ENCODE results near the gene SPEM3.
"Not testable (repeated sequence)": the region's sequence is repeated elsewhere in the genome, so short reads cannot be mapped to it uniquely, and the experiment has no call there.

SPEM3 gene

DNA sequence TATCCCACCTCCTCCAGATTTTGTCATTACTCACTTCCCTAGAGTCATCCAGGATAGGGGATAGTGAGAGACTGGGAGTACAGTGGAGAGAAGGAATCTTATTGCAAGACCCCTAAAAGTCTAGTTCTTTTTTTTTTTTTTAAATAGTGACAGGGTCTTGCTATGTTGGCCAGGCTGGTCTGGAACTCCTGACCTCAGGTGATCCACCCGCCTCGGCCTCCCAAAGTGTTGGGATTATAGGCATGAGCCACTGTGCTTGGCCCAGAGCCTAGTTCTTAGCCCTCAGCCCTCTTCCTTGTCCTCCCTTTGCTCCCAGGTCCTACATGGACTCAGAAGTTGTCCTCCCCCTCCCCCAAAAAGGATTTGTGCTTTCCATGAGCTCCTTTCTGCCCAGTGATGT lies 13.5 kb downstream of the SPEM3 start:
- no peak for DNase-seq (ENCODE audit: low read depth in 2 of 2)

DNA sequence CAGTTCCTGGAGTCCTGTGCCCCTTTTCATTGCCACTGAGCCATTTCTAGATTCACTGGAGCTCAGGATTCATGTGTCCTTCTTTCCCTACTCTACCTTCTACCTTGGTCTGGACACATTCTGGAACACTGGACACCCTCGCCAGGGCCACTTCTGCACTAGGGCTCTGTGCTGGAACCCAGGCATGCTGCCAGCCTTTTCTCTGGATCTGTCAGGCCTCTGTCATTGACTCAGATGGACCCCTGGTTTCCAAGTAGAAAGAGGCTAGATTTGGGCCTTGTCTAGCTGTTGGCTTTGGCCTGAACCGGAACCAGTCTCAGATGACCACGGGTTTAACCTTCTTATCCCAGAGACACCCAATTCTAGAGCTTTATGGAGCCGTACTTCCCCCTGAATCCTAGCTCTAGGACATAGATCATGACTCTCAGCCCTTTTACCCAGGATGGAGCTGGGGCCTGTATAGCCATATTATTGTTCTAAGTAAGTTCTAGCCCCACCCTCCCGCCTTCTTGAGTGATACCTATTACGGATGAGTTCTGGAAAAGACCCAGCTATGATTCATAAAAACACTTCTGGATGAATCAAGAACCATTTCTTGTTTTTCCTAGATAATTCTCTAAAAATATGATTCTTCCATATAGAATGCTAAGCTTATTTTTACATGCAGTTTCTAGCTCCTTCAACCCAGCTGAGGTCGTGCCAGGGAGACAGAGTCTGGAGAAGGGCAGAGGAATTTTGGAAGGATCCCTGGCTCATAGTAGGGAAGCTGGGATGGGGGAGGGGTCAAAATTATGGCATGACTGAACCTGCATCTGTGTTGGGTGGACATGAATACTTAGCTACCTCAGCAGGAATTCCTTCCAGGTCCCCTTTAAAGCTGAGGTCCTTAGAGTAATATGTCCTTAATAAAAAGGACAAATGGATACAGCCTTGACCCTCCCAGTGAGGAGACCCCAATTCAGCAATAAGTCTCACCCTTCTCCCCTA lies 15.1 kb downstream of the SPEM3 start:
- no peak for DNase-seq (ENCODE audit: low read depth in 2 of 2)

DNA sequence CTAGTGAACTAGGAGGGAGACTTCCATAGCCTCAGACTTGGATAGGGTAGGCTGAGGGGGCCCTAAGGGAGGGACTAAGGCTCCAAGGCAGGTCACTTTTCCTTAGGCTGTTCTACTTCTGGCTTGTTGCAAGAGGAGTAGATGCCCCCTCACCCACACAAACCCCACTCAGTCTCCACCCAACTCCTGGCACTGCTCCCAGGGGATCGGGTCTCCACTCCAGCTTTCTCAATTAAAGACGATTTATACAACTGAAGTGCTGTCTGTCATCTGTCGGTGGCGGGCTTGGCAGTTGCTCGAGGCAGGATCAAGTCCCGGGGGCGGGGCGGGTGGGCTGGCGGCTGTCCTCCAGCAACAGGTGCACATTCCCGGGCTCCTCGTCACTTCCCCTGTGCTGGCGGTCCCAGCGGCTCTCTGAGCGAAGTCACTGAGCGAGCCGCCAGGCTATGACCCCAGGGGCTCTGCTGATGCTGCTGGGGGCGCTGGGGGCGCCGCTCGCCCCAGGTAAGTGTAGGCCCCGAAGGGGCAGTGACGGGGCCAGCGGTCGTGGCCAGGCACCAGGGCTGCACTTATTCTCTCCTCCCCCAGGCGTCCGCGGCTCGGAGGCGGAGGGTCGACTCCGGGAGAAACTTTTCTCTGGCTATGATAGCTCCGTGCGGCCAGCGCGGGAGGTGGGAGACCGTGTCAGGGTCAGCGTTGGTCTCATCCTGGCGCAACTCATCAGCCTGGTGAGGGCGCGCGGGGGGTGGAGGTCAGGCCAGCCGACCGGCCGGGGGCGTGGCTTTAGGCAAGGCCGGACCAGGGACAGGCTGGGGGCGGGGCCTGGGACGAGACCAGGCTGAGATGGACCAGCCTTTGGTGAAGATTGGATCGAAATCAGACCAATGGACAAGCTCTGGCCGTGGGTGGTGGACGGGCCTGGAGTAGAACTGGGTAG lies 16.3 kb downstream of the SPEM3 start, which contains the start of gene CHRNB1:
Gene CHRNB1 (plus strand): TSS at position 380 of the 937 bp plus-strand sequence. CDS start 67 bp downstream, at position 447.
- no peak for DNase-seq (ENCODE audit: low read depth in 2 of 2)

DNA sequence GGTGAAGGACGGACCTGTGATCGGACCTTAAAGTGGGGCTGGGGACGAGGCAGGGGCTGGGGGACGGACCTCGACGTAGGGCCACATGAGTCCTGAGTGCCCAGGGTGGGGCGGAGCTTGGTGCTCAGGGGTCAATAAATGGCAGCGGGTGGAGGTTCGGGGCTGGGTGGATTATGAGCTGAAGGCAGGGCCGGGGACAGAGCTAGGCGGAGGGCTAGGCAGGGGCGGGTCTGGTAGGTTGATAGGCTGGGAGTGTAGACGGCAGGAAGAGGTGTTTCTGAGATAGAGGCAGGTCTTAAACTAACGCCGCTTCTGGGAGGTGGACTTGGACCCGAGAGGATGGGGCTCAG lies 16.9 kb downstream of the SPEM3 start:
- peak in 1 of 2 donors; percentile 15 for DNase-seq (ENCODE audit: low read depth in 2 of 2)

- DNase-seq (ENCODE audit: low read depth in 2 of 2) = no peak
Measured at GRCh38 chr17:7448461-7448860, 19.8 kb downstream of the SPEM3 start.

- no peak for DNase-seq (ENCODE audit: low read depth in 2 of 2)
Measured at GRCh38 chr17:7459961-7460545, 31.4 kb downstream of the SPEM3 start.

- DNase-seq (ENCODE audit: low read depth in 2 of 2) = no peak
Measured at GRCh38 chr17:7460850-7461660, 32.4 kb downstream of the SPEM3 start.

- DNase-seq (ENCODE audit: low read depth in 2 of 2) = no peak
Measured at GRCh38 chr17:7462474-7463371, 34.1 kb downstream of the SPEM3 start.

GRCh38 chr17:7463372-7463846 lies 34.8 kb downstream of the SPEM3 start:
- no peak for DNase-seq (ENCODE audit: low read depth in 2 of 2)

GRCh38 chr17:7464081-7464480 lies 35.4 kb downstream of the SPEM3 start:
- no peak for DNase-seq (ENCODE audit: low read depth in 2 of 2)

- no peak for DNase-seq (ENCODE audit: low read depth in 2 of 2)
Measured at GRCh38 chr17:7465597-7466275, 37.1 kb downstream of the SPEM3 start.

GRCh38 chr17:7466318-7466638 lies 37.6 kb downstream of the SPEM3 start:
- no peak for DNase-seq (ENCODE audit: low read depth in 2 of 2)

DNA sequence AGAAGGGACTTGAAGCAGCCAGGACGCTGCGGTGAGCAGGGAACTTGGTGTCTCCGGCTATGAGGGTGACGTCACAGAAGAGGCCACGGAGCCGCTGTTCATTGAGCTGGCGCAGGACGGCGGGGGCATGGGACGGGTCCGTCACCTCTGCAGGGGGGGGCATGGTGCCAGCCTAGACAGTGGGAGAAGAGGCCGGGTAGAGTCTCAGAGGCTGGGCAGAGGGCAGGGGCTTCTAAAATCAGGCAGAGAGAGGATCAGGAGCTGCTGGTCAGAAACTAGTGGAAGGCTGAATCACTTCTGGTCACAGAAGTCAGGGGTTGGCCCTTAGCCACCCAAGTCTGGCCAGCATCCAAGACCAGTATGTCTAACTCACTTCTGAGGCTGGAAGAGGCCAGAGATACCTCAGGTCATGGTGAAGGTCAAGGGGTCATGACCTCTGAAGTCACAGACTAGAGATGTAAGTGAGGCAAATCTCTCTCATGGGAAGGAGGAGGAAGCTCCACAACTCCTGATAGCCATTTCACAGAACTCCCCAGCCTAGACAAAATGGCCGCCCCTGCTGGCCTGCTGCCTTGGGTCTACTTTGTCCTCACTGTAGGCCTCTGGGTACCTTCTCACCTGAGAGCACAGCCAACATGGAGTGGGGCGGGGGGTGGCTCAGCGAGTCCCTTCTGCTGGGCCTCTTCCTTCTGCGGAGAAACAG lies 38.1 kb downstream of the SPEM3 start:
- no peak for DNase-seq (ENCODE audit: low read depth in 2 of 2)

DNA sequence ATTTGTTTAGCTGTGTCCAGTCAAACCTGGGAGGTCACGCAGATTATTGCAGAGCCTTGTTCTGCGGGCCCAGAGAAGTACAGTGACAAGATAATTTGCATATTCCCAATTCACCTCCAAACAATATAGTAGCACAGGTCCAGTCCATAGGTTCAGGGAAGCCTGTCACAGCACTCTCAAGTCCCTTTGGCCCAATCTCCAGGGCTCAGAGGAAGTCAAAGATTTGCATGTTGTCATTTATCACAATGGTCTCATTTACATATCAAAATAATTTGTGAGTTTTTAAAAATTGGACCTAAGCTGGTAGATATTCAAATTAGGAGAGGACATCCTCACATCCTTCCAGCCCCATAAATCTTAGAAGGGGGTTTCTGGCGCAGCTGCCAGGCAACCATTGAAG lies 38.8 kb downstream of the SPEM3 start:
- DNase-seq (ENCODE audit: low read depth in 2 of 2) = no peak

- no peak for DNase-seq (ENCODE audit: low read depth in 2 of 2)
Measured at GRCh38 chr17:7468290-7468689, 39.6 kb downstream of the SPEM3 start.

- no peak for DNase-seq (ENCODE audit: low read depth in 2 of 2)
Measured at GRCh38 chr17:7468804-7469389, 40.2 kb downstream of the SPEM3 start.

GRCh38 chr17:7469843-7470242 lies 41.2 kb downstream of the SPEM3 start:
- not testable (repeated sequence) for DNase-seq (ENCODE audit: low read depth in 2 of 2)

- not testable (repeated sequence) for DNase-seq (ENCODE audit: low read depth in 2 of 2)
Measured at GRCh38 chr17:7470457-7470973, 41.9 kb downstream of the SPEM3 start.

Data from stimulated activated CD8-positive, alpha-beta memory T cell treated with anti-CD3 and anti-CD28 coated beads, Interleukin-7, amount 100 ng/mL, for 1 hour (primary cell).